ENCODE data around the gene LANCL2. TPM values are rescaled to one million over a fixed set of nuclear protein-coding genes. Genes with fewer than 3 reads are reported as not detected.

The LANCL2 gene
- total RNA-seq, 1 experiment from 2014 or later, result 18.5 TPM

GRCh38 chr7:55448526-55448925 is 83.4 kb downstream of the LANCL2 start:
- H3K36me3 Mint-ChIP-seq (ENCODE audit: insufficient read depth, unreplicated experiment), result no peaks in the 10 kb centered on the region
- intact Hi-C loops (cut with micrococcal nuclease; ENCODE audit: unreplicated experiment), result no loop called here
- BruUV-seq (replicated peaks), result no TSS peak
- TF ChIP-seq CTCF (IDR thresholded peaks at IDR 0.05; ENCODE audit: insufficient read depth in 1 of 2, low read depth in 1 of 2, low read length in 1 of 2, severe bottlenecking in 1 of 2, unreplicated experiment in 1 of 2), result no peak
- H3K4me3 Mint-ChIP-seq (ENCODE audit: unreplicated experiment), result no peak overlapping the region
- POLR2A ChIA-PET, result no interaction called here
- H3K27me3 Mint-ChIP-seq (ENCODE audit: insufficient read depth, unreplicated experiment), result no peaks in the 10 kb centered on the region
- no peaks in the 10 kb centered on the region for H3K4me1 ChIP-seq
- no peaks in the 10 kb centered on the region for H3K9me3 Mint-ChIP-seq (ENCODE audit: unreplicated experiment)
- CTCF ChIA-PET, result no interaction called here
- no peak overlapping the region for H3K27ac Mint-ChIP-seq (ENCODE audit: unreplicated experiment)
- H3K4me3 ChIP-seq (ENCODE audit: low read depth, low read length), result no peak overlapping the region
- H3K4me1 Mint-ChIP-seq (ENCODE audit: low read depth, unreplicated experiment), result no peaks in the 10 kb centered on the region
- no peaks in the 10 kb centered on the region for H3K36me3 ChIP-seq (ENCODE audit: control insufficient read depth, insufficient read depth, low read length)
- H3K27me3 ChIP-seq (replicated peaks; ENCODE audit: control insufficient read depth, insufficient read depth, low read length), result no peaks in the 10 kb centered on the region
- no peaks in the 10 kb centered on the region for H3K9me3 ChIP-seq
- DNase-seq, result no peak

GRCh38 chr7:55449205-55449991 is 84.3 kb downstream of the LANCL2 start:
- no peaks in the 10 kb centered on the region for H3K36me3 ChIP-seq (ENCODE audit: control insufficient read depth, insufficient read depth, low read length)
- POLR2A ChIA-PET, result no interaction called here
- H3K9me3 ChIP-seq, result no peaks in the 10 kb centered on the region
- TF ChIP-seq CTCF (IDR thresholded peaks at IDR 0.05; ENCODE audit: insufficient read depth in 1 of 2, low read depth in 1 of 2, low read length in 1 of 2, severe bottlenecking in 1 of 2, unreplicated experiment in 1 of 2), result no peak
- no peak for DNase-seq
- BruUV-seq (replicated peaks), result no TSS peak
- CTCF ChIA-PET, result no interaction called here
- no peaks in the 10 kb centered on the region for H3K9me3 Mint-ChIP-seq (ENCODE audit: unreplicated experiment)
- H3K36me3 Mint-ChIP-seq (ENCODE audit: insufficient read depth, unreplicated experiment), result no peaks in the 10 kb centered on the region
- intact Hi-C loops (cut with micrococcal nuclease; ENCODE audit: unreplicated experiment), result no loop called here
- no peaks in the 10 kb centered on the region for H3K27me3 Mint-ChIP-seq (ENCODE audit: insufficient read depth, unreplicated experiment)
- no peaks in the 10 kb centered on the region for H3K4me1 ChIP-seq
- H3K4me3 Mint-ChIP-seq (ENCODE audit: unreplicated experiment), result no peak overlapping the region
- no peak overlapping the region for H3K27ac Mint-ChIP-seq (ENCODE audit: unreplicated experiment)
- no peaks in the 10 kb centered on the region for H3K27me3 ChIP-seq (replicated peaks; ENCODE audit: control insufficient read depth, insufficient read depth, low read length)
- H3K4me1 Mint-ChIP-seq (ENCODE audit: low read depth, unreplicated experiment), result no peaks in the 10 kb centered on the region
- H3K4me3 ChIP-seq (ENCODE audit: low read depth, low read length), result no peak overlapping the region

- no peak overlapping the region for H3K27ac Mint-ChIP-seq (ENCODE audit: unreplicated experiment)
- no peaks in the 10 kb centered on the region for H3K9me3 ChIP-seq
- DNase-seq, result no peak
- H3K4me3 ChIP-seq (ENCODE audit: low read depth, low read length), result no peak overlapping the region
- POLR2A ChIA-PET, result no interaction called here
- no peaks in the 10 kb centered on the region for H3K4me1 Mint-ChIP-seq (ENCODE audit: low read depth, unreplicated experiment)
- CTCF ChIA-PET, result no interaction called here
- H3K27me3 ChIP-seq (replicated peaks; ENCODE audit: control insufficient read depth, insufficient read depth, low read length), result no peaks in the 10 kb centered on the region
- no TSS peak for BruUV-seq (replicated peaks)
- H3K27me3 Mint-ChIP-seq (ENCODE audit: insufficient read depth, unreplicated experiment), result no peaks in the 10 kb centered on the region
- no peaks in the 10 kb centered on the region for H3K4me1 ChIP-seq
- no peak for TF ChIP-seq CTCF (IDR thresholded peaks at IDR 0.05; ENCODE audit: insufficient read depth in 1 of 2, low read depth in 1 of 2, low read length in 1 of 2, severe bottlenecking in 1 of 2, unreplicated experiment in 1 of 2)
- H3K4me3 Mint-ChIP-seq (ENCODE audit: unreplicated experiment), result no peak overlapping the region
- no peaks in the 10 kb centered on the region for H3K36me3 ChIP-seq (ENCODE audit: control insufficient read depth, insufficient read depth, low read length)
- no peaks in the 10 kb centered on the region for H3K9me3 Mint-ChIP-seq (ENCODE audit: unreplicated experiment)
- intact Hi-C loops (cut with micrococcal nuclease; ENCODE audit: unreplicated experiment), result no loop called here
- no peaks in the 10 kb centered on the region for H3K36me3 Mint-ChIP-seq (ENCODE audit: insufficient read depth, unreplicated experiment)
Measured at GRCh38 chr7:55449992-55450535, 84.9 kb downstream of the LANCL2 start.
